Measurements from ENCODE around the gene TUBA8.
"Not testable (repeated sequence)": the region's sequence is repeated elsewhere in the genome, so short reads cannot be mapped to it uniquely, and the experiment has no call there.

Gene TUBA8

GRCh38 chr22:18152519-18152918 is 41.9 kb downstream of the TUBA8 start:
- no peak for DNase-seq (ENCODE audit: low read depth in 1 of 2, low spot score in 1 of 2)
- TF ChIP-seq SPI1 (IDR thresholded peaks at IDR 0.05; ENCODE audit: borderline replicate concordance, low read depth) (no peak), CTCF (IDR thresholded peaks at IDR 0.05; ENCODE audit: insufficient read depth, low read length) (no peak), POLR2AphosphoS5 (IDR thresholded peaks at IDR 0.05; ENCODE audit: low read depth) (no peak), REST (IDR thresholded peaks at IDR 0.05; ENCODE audit: insufficient replicate concordance, low read depth) (no peak), GABPA (IDR thresholded peaks at IDR 0.05; ENCODE audit: low read depth) (no peak)
- Histone ChIP-seq H3K4me3 (replicated peaks; ENCODE audit: insufficient read depth, low read length) (no peak overlapping the region), H3K27ac (replicated peaks) (no peak overlapping the region), H3K27me3 (ENCODE audit: insufficient read depth, poor library complexity, severe bottlenecking) (peaks cover 3% of the 10 kb centered on the region)

GRCh38 chr22:18154821-18155390 is 44.3 kb downstream of the TUBA8 start:
- Histone ChIP-seq H3K27ac (replicated peaks) (no peak overlapping the region), H3K4me3 (replicated peaks; ENCODE audit: insufficient read depth, low read length) (no peak overlapping the region), H3K27me3 (ENCODE audit: insufficient read depth, poor library complexity, severe bottlenecking) (no peaks in the 10 kb centered on the region)
- DNase-seq (ENCODE audit: low read depth in 1 of 2, low spot score in 1 of 2) = no peak
- TF ChIP-seq SPI1 (IDR thresholded peaks at IDR 0.05; ENCODE audit: borderline replicate concordance, low read depth) (no peak), POLR2AphosphoS5 (IDR thresholded peaks at IDR 0.05; ENCODE audit: low read depth) (no peak), CTCF (IDR thresholded peaks at IDR 0.05; ENCODE audit: insufficient read depth, low read length) (no peak), REST (IDR thresholded peaks at IDR 0.05; ENCODE audit: insufficient replicate concordance, low read depth) (no peak), GABPA (IDR thresholded peaks at IDR 0.05; ENCODE audit: low read depth) (no peak)

- H3K27me3 ChIP-seq (ENCODE audit: insufficient read depth, poor library complexity, severe bottlenecking); DNase-seq (ENCODE audit: low read depth in 1 of 2, low spot score in 1 of 2); H3K4me3 ChIP-seq (replicated peaks; ENCODE audit: insufficient read depth, low read length); H3K27ac ChIP-seq (replicated peaks): not testable (repeated sequence)
Measured at GRCh38 chr22:18155546-18155945, 44.9 kb downstream of the TUBA8 start.

GRCh38 chr22:18156878-18157713 is 46.5 kb downstream of the TUBA8 start:
- DNase-seq (ENCODE audit: low read depth in 1 of 2, low spot score in 1 of 2) = peak in 1 of 2 experiments; percentile 65
- Histone ChIP-seq H3K27me3 (ENCODE audit: insufficient read depth, poor library complexity, severe bottlenecking) (no peaks in the 10 kb centered on the region), H3K4me3 (replicated peaks; ENCODE audit: insufficient read depth, low read length) (no peak overlapping the region), H3K27ac (replicated peaks) (no peak overlapping the region)
- peak; percentile 53 for TF ChIP-seq CTCF (IDR thresholded peaks at IDR 0.05; ENCODE audit: insufficient read depth, low read length)
- TF ChIP-seq POLR2AphosphoS5 (IDR thresholded peaks at IDR 0.05; ENCODE audit: low read depth) = no peak
